ENCODE results near the gene MCTP2.

GRCh38 chr15:94363382-94363781 is 132.0 kb downstream of the MCTP2 start:
- TF ChIP-seq POLR2AphosphoS5 (IDR thresholded peaks at IDR 0.05; ENCODE audit: low read depth, low read length): no peak
- TF ChIP-seq POLR2A (IDR thresholded peaks at IDR 0.05; ENCODE audit: low read depth, low read length): no peak

Measured in GM12892 (cell line).